HuH-7 (cell line): ENCODE data around the gene ATXN1.
A peak's percentile ranks its signal among the peaks of the same experiment; 100 is the strongest.

Experiments used
- DNase-seq: peaks from one replicate; pipeline ENCODE4 v3.0.0; 2011; ENCODE audit warnings: low spot score

Gene ATXN1

DNA sequence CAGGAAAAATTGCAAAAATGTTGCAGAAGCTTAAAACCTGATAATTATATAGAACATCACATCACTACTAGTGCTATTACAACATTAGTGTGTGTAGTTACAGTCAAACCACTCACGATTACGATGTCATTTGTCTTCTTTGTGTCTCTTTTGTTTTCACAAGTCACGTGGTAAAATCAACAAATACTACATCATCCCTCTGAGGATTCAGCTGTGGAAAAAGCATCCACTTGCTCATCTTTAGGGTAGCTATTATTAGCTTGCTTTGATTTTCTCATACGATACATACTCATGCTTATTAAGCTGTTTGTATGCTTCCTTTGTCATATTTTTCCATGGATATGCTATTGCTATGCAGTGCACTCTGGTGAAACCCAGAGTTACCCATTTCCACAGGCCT is 22.2 kb upstream of the ATXN1 start:
- no peak for DNase-seq

DNA sequence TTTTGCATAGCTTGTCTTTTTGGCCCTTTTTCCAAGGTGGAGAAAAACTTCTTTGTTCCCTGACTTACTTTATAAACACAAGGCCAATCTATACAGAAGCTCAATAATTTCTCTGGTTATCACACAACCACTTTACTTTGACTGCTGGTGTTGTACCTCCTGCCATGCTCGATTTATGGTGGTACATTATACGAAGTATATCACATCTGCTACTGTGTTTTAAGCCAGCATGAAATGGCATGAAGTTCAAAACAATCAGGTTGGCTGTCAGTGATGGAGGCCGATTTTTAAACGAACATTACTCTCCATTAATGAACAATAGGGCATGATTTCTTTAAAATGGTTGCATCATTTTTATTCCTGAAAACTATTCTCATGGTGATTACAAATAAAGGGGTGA is 21.0 kb upstream of the ATXN1 start:
- DNase-seq, result no peak

DNA sequence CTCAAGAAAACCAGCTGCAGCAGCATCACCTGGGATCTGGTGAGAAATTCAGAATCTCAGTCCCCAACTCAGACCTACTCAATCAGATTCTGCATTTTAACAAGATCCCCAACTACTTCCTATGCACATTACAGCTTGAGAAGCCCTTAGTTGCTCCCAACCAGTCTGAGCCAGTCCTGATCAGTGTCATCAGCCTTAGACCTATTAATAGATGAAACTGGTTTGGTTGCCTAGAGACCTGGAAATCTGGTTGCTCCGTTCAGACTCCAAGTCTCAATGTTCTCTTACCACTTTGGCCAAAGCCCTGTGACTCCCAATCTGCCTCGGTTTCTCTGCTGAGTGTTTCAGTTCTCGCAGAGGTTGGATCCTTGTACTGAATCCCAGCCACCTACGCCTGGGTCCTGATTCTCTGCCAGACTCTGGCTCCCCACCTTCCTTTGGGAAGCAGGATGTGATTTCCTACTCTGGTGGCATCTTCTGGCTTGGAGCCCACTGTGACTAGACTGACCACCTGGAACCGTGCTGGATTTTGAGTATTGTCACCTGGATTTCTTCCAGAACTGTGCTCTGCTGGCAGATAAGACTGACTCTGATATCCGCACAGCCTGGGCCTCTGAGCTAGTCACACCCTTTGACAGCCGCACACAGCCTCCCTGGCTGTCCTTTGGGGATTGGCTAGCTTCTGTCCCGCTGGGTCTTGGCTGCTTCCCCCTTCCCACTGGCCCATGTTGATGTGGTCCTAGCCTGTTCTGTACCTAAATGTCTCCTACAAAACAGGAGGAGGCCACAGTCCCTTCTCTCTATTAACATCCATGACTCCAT is 20.3 kb upstream of the ATXN1 start:
- no peak for DNase-seq

DNA sequence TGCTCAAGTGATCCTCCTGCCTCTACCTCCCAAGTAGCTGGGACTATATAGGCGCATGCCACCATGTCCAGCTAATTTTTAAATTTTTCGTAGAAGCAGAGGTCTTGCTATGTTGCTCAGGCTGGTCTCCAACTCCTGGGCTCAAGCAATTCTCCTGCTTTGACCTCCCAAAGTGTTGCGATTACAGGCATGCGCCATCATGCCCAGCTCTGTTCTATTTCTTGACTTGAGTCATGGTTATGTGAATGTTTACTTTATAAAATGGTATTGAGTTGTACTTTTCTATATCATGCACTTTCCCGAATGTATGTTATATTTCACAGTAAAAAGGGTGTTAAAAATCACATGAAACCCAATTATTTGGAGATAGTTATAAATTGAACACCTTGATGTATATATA is 17.3 kb upstream of the ATXN1 start:
- no peak for DNase-seq

DNA sequence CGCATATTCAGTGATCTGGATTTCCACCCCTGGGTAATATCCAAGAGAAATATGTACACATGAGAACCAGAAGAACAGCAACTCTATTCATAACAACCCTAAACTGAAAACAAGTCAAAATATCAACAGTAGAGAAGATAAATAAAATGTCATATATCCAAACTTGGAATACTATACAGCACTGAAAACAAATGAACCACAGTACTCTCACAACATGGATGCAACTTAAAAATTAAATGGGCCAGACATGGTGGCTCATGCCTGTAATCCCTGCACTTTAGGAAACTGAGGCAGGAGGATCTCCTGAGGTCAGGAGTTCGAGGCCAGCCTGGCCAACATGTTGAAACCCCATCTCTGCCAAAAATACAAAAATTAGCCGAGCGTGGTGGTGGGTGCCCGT is 16.5 kb upstream of the ATXN1 start:
- DNase-seq, result no peak

DNA sequence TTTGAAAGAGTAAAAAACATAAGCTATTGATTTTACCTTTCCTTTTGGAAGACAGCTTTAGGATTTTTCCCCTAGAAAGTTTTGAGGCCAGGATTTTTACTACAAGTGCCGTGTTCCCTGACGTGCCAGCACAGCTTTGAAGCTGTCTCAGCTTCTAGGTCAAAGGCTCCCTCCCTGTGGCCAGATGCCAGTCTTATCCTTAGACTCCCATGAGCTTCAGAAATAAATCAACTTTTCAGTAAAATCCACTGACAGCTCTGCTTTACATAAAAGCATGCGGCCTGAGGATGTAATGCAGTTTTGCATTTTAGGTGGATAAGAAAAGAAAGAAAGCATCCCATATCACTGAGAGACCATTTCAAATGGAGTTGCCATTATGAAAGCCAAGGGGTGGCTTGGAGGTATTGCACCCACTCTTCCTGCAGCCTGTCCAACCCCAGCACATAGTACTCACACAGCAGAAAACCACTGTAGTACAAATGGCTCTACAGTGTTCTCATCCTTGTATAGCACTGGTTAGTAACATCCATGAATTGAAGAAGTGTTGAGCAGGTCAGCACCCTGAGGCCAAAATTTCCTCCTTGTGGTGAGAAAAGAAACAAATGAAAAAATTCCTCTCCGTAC is 15.2 kb upstream of the ATXN1 start:
- no peak for DNase-seq

DNA sequence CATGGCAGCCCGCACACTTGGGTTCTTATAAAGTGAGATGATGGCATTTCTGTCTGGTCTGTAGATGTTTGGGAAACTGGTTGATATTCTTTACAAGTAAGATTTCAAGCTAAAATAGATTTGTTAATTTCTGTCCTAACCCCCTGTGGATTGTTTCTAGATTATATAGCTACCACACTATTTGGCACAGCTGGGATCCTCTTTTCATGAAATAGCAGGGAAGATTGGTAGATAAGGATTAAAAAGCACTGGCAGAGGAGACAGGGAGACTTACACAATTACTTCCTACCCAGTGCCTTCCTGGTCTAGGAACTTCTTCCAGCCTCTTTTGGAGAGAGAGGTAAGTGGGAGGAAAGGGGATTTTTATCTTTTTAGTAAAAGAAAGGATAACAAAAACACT is 13.2 kb upstream of the ATXN1 start:
- DNase-seq, result no peak

DNA sequence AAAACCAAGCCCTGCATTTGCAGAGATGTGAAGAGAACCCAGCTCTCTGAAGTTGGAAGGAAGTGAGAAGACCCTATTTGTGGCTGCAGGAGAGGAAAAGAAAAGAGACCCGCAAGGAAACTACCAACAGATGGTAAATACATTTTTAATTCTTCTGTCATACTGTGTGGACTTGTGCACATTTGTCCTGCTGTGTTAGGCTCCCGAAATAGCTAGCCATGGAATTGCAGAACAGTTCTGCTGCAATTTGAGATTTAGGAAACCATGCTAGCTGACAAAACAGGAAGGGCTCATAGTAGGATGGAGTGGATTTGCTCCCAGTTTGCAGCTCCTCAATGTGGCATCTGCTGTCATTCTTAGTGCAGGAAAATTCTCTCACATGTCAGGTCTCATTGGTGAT is 12.1 kb upstream of the ATXN1 start:
- DNase-seq, result no peak

DNA sequence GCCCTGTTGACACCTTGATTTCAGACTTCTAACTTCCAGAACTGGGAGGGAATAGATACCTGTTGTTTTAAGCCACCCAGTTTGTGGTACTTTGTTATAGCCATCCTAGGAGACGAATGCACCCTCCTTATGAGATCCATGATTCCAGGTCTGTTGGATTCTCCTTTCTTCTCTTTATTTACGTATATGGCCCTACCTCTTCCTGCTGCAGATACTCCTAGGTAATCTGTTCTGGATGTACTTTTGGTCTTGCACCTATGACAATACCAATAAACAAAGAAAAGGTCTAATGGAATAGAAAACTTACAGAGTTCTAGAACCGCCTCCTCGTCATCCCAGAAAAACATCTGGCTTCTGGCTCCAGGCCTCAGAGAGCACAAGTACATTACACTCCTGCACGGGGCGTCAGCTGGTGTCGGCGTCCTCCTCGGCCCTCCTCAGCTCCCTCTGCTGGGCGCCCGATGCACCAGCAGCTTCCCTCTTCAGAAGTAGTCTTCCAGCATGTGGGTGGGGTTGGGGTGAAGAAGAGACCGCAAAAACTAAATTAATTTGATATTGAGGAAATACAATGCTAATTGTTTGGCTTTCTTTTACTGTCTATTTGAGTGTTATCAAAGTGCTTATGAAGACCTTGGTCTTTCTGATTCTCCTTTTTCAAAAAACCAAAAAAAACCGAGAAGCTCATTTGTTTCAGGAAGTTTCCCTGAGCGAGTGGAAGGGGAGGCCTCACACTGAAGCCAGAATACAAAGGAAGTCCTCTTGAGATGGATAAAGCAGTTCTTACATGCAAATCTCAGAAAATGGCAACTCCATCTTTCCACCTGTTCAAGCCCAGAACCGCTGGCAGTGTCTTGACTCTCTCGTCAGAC is 9.7 kb upstream of the ATXN1 start:
- peak; percentile 56 for DNase-seq

DNA sequence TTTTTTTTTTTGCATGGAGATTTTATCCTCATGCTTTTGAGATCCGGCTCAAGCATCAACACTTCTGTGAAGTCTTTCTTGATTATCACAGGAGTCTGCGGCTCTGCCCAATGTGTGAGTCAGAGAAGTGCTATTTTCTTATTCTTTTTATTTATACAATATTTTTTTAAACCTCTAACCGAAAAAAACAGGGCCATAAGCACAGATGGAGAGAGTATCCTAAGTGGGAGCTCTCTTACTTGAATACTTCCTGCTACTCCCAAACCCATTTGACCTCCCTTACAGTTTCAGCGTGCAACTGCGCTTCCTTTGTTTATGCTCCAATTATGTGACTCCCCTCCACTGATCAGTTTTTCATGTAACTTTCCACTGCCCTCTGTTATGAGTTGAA is 8.7 kb upstream of the ATXN1 start:
- DNase-seq, result no peak

DNA sequence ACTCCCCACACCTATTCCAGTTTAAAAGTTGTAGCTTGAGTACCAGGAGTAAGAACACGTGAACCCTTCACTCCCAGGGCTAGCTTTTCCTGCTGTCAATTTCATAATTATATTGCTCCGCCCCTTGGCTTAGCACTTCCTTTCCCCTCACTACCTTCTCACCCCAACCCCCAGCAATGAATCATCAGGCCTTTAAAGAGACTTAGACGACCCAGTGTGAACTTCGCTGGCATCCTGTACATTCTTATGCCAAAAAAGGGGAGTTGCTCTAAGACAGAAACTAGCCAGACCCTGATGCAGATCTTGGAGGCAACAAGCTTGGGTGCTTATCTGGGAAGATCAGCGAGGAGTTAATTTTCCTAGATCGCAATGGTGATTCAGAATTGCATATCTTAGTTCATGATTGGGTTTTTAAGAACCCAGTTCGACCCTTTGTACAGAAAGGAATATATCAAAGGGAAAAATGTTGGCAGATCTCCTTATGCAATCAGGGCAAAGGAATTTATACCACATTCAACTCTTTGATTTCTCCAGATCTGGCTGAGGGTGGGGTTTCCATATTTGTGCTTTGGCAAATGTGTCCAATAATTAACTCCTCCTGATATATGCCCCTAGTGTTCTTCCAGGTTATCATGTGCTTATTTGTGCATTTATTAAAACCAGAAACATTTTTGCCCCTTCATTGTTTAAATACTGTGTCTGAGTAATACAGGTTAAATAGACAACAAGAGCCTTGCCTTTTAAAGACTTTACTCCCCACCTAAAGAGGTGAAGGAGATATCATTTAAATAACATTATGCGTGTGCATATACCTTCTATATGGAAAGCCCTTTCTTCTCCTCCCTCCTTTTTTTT is 8.1 kb upstream of the ATXN1 start:
- no peak for DNase-seq

DNA sequence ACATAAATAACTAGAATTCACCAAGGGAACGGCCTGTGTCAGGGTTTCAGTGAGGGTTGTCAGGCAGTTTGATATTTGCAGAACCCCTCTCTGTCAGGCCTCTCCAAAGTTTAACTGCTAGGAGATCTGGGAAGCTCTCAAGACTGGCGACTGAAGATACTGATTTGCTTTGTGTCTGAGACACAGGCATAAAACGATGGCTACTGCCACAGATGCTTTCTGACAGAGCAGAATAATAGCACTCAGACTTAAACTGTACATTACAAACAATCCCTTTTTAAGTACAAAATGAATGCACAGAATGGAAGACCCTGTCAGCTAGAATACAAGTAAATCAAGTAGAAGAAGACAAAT is 7.2 kb upstream of the ATXN1 start:
- DNase-seq, result no peak

DNA sequence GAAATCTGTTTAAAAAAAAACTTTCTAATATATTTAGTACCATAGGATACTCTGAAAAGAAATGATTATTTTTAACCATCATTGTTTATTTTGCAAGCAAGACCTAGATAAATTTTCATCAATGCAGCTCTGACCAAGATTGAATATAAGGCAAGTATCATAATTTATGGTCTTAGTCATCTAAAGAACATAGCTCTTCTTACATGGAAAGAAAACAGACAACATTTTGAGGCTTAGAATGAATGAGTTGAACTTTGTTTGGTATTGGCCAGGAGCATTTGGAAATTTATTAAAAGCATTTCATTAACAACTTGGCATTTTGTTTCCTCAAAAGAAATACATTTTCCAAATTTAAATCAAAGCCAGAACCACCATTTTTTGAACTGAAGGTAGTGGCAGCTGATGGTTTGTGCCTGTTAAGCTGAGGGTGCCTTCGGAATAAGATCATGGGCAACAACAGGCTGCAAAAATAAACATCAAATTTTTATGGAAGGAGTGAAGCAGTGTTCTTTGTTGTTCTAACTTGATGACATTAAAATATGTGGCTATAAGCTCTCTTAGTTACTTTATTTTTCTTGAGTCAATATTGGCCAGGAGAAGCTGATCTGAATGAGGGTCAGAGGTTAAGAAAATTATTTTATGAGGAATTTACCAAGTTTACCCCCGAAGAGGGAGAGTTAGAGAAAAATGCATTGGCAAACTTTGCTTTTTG is 6.7 kb upstream of the ATXN1 start:
- DNase-seq, result no peak

DNA sequence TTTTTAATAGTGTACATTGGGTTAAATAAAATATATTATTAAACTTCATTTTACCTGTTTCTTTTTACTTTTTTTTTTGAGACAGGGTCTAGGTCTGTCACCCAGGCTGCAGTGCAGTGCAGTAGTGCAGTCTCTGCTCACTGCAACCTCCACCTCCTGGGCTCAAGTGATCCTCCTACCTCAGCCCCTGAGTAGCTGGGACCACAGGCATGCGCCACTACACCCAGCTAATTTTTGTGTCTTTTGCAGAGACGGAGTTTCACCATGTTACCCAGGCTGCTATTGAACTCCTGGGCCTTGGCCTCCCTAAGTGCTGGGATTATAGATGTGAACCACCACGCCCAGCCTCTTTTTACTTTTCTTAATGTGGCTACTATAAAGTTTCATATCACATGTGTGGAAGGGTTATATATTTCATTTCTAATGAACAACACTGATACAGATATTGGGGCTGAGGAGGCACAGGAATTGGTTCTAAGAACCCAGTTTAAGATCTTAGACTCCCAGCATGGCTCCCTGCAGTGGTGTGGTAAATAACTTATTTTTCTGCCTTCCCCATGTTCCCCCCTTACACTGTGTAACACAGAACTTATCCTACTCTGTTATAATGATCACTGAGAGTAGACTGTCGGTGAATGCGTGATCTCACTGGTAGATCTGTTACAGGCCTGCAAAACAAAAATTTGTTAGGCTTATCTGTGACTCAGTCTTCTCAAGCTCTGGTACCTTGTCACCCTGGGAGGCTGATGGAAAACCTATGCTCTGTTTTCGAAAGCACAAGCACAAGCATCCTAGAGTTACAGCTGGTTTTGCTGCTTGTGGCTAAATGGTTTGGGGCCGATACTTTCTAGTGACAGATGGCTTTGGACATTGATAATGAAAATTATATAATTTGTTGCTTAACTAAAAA is 5.8 kb upstream of the ATXN1 start:
- DNase-seq, result no peak

DNA sequence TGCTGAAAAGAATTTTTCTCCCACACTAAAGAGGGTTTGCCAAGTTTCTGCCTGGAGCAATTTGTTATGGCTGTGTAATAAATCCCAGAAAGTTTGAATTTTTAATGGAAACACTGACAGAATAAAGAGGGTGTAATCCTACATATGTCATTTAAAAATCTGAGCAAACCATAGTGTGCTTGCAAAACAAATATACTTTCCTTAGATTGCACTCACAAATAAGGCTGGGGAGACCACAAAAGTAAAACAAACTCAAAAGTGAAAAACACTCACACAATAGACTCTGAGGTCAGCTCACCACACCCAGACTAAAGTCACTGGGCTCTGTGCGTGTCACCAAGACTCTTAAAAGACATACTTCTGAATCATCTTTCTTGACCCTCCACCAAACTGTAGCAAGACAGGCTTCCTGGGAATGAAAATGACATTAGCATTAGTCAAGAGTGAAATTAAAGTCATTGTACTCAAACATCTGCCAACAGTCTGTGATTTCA is 4.8 kb upstream of the ATXN1 start:
- no peak for DNase-seq

DNA sequence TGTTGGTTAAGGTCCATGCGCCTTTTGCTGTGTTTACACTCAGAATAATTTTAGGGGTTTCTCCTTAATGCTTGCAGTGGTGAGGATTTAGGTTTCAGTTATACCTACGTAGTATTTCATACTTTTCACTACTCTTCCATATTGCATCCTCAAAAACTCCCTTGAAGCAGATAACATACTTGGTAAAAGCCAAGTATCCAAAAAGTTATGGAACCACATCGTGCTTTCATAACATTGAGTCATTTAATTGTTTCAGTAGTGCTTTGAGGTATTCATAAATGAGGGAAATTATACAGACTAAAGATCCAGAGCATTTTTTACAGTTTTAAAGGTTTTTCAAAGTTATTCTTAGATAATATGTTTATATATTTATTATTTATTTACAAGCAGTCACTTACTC is 4.0 kb upstream of the ATXN1 start:
- DNase-seq, result no peak

DNA sequence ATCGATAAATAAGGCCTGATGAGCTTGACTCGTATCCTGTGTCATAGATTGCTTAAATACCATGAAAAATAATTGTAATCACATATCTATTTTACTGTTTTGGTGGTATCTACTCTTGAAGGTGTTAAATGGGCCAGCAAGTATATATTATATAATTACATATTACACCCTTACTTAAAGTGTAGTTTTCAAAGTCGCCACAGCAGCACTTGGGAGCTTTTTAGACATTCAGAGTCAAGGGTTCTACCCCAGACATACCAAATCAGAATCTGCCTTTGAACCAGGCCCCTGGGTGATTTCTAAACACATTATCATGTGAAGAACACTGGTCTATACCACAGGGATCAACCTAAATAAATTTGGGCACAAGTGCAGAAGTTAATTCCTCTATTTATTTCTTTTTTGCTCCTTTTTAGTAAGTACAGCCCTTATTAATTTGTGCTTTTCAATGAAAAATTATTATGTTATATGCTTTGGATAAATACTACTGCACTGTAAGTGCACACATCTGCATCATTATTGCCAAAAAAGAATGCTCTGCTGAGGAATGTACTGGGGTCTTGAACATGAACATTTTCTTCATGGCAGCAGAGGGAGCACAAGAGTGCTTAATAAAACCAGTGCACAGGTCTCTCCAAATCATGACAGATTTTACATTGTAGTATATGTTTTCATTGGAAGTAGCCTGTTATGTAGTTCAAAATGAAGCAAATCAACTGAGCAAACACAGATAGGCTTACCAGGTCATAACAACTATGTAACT is 3.1 kb upstream of the ATXN1 start:
- no peak for DNase-seq

DNA sequence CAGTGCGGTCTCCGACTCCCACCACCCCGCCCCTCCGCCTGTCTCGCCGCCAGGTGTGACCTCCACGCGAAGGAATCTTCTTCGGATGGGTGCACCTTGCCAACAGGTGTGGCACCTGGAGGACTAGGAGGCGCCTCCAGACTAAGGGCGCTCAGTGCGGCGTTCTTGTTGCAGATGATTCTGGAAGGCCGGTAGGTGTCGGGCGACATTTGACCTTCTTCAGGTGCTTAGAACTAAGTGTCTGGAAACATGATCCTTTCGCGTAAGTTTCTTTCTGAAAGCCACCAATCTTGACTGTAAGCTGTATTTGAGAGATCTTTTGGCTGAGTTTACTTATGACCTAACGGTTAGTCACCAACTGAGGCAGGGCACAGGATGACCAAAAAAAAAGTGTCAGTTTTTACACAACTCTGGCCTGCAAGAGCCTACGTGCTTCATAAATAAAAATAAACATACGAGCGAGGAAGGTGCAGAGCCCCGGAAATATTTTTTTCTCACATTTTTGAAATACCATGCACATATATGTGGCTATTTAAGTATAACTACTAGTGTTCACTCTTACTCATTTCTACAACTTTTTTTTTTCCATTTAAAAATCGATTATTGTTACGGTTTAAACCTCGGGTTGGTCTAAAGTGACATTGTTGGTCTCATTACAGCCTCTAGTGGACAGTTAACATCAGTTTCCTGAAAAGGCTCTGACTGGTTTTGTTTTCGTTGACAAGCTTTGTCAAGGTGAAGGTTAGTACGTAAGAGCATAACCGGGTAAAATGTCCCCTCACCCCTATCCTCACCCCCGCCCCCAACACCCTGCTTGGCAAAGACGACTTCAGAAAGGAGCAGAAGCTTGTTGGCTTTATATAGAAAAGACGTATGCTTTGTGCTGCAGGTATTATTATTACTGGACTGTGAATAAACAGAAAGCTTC is 1.6 kb upstream of the ATXN1 start:
- peak; percentile 45 for DNase-seq

DNA sequence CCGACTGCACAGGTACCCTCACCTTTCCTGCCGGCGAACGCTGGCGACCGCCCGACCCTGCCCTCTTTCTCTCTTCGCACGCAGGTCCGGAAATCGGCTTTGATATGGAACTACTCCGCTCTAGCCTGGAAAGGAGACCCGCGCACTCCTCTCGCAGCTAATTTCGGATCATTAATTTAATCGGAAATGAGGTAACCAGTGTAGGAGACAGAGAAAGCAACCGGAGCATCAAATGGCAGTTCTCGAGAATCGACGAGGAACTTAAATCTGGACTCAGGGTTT is 949 bp upstream of the ATXN1 start:
- no peak for DNase-seq
